WTC11 (cell line): ENCODE results near the gene IL24. TPM values are rescaled to one million over a fixed set of nuclear protein-coding genes. Genes with fewer than 3 reads are reported as not detected.

ENCODE experiments used
- ATAC-seq: fragments of 200-7000 bp; cut with Tn5 transposase; 2 replicates; pipeline ENCODE4 v1.10.0; 2021; ENCODE audit warnings: mild to moderate bottlenecking, moderate library complexity
- CTCF ChIA-PET: fragments of 300-600 bp; sonication (Branson Sonifier 250); formaldehyde crosslinking; loops from one replicate; lab custom pipeline; 2021; ENCODE audit warnings: antibody characterized with exemption; lab: Charles Lee
- POLR2A ChIA-PET: fragments of 350-600 bp; sonication (Branson Sonifier 250); formaldehyde crosslinking; loops from one replicate; lab custom pipeline; 2021; ENCODE audit warnings: antibody characterized with exemption; lab: Charles Lee
- DNase-seq: peaks from one replicate; pipeline ENCODE4 v3.0.0; 2021; ENCODE audit warnings: low spot score
- H3K27ac Mint-ChIP-seq: 2 replicates; pipeline ENCODE4 v1.8.0; 2021; ENCODE audit warnings: mixed read lengths
- H3K27me3 Mint-ChIP-seq: 2 replicates; pipeline ENCODE4 v1.8.0; 2021; ENCODE audit warnings: low read depth, mild to moderate bottlenecking, moderate library complexity, mixed read lengths
- H3K36me3 Mint-ChIP-seq: 2 replicates; pipeline ENCODE4 v1.8.0; 2021; ENCODE audit warnings: mixed read lengths
- H3K4me1 Mint-ChIP-seq: 2 replicates; pipeline ENCODE4 v1.8.0; 2022; ENCODE audit warnings: mixed read lengths
- H3K4me3 Mint-ChIP-seq: 2 replicates; pipeline ENCODE4 v1.8.0; 2021; ENCODE audit warnings: mild to moderate bottlenecking, moderate library complexity, mixed read lengths
- H3K9me3 Mint-ChIP-seq: 2 replicates; pipeline ENCODE4 v1.8.0; 2021; ENCODE audit warnings: mixed read lengths
- ATF2 ChIP-seq: sonication (generic); formaldehyde crosslinking; IDR thresholded peaks from 2 replicates; pipeline ENCODE4 v1.8.1; 2022; ENCODE audit warnings: low read depth, missing genetic modification reagents, borderline replicate concordance
- ATF3 ChIP-seq: sonication (generic); formaldehyde crosslinking; conservative IDR thresholded peaks from 2 replicates; pipeline ENCODE4 v1.8.1; 2022; ENCODE audit warnings: mild to moderate bottlenecking, missing genetic modification reagents
- ATF6 ChIP-seq: sonication (generic); formaldehyde crosslinking; IDR thresholded peaks from 2 replicates; pipeline ENCODE4 v1.8.1; 2023; ENCODE audit warnings: mild to moderate bottlenecking, missing genetic modification reagents
- CBFB ChIP-seq: sonication (generic); formaldehyde crosslinking; IDR thresholded peaks from 2 replicates; pipeline ENCODE4 v1.8.1; 2022; ENCODE audit warnings: mild to moderate bottlenecking, low read depth, missing genetic modification reagents
- CREB1 ChIP-seq: sonication (generic); formaldehyde crosslinking; IDR thresholded peaks from 2 replicates; pipeline ENCODE4 v1.8.0; 2023; ENCODE audit warnings: mild to moderate bottlenecking, missing genetic modification reagents
- ELF4 ChIP-seq: sonication (generic); formaldehyde crosslinking; IDR thresholded peaks from 2 replicates; pipeline ENCODE4 v1.8.1; 2022; ENCODE audit warnings: low read depth, mild to moderate bottlenecking, moderate library complexity, missing genetic modification reagents
- ETV6 ChIP-seq: sonication (generic); formaldehyde crosslinking; IDR thresholded peaks from 2 replicates; pipeline ENCODE4 v1.8.1; 2022; ENCODE audit warnings: mild to moderate bottlenecking, missing genetic modification reagents
- FOXJ3 ChIP-seq: sonication (generic); formaldehyde crosslinking; IDR thresholded peaks from 2 replicates; pipeline ENCODE4 v1.9.0; 2021; ENCODE audit warnings: missing genetic modification reagents, mild to moderate bottlenecking, borderline replicate concordance
- FOXK1 ChIP-seq: sonication (generic); formaldehyde crosslinking; IDR thresholded peaks from 2 replicates; pipeline ENCODE4 v1.8.0; 2022; ENCODE audit warnings: mild to moderate bottlenecking, moderate library complexity, missing genetic modification reagents
- FOXP4 ChIP-seq: sonication (generic); formaldehyde crosslinking; IDR thresholded peaks from 2 replicates; pipeline ENCODE4 v1.8.0; 2022; ENCODE audit warnings: mild to moderate bottlenecking, missing genetic modification reagents
- GTF2I ChIP-seq: fragments of 250-450 bp; sonication (Bioruptor Pico); conservative IDR thresholded peaks from 2 replicates; pipeline ENCODE4 v1.4.0; 2021; ENCODE audit warnings: mild to moderate bottlenecking
- IRF2 ChIP-seq: sonication (generic); formaldehyde crosslinking; IDR thresholded peaks from 2 replicates; pipeline ENCODE4 v1.8.0; 2022; ENCODE audit warnings: low read depth, missing genetic modification reagents, borderline replicate concordance
- JUN ChIP-seq: sonication (generic); formaldehyde crosslinking; IDR thresholded peaks from 2 replicates; pipeline ENCODE4 v1.8.0; 2023; ENCODE audit warnings: mild to moderate bottlenecking, missing genetic modification reagents
- NFATC4 ChIP-seq: fragments of 250-450 bp; sonication (Bioruptor Pico); IDR thresholded peaks from 2 replicates; pipeline ENCODE4 v1.9.0; 2021; ENCODE audit warnings: mild to moderate bottlenecking
- OVOL2 ChIP-seq: fragments of 250-450 bp; sonication (Bioruptor Pico); IDR thresholded peaks from 2 replicates; pipeline ENCODE4 v1.9.0; 2021; ENCODE audit warnings: mild to moderate bottlenecking, borderline replicate concordance
- PRRX2 ChIP-seq: fragments of 250-450 bp; sonication (Bioruptor Pico); IDR thresholded peaks from 2 replicates; pipeline ENCODE4 v1.8.0; 2021; ENCODE audit warnings: mild to moderate bottlenecking
- RELA ChIP-seq: sonication (generic); formaldehyde crosslinking; IDR thresholded peaks from 2 replicates; pipeline ENCODE4 v1.8.1; 2022; ENCODE audit warnings: missing genetic modification reagents, mild to moderate bottlenecking, borderline replicate concordance
- RORB ChIP-seq: fragments of 250-450 bp; sonication (Bioruptor Pico); IDR thresholded peaks from 2 replicates; pipeline ENCODE4 v1.9.0; 2021; ENCODE audit warnings: mild to moderate bottlenecking
- SOX15 ChIP-seq: fragments of 250-450 bp; sonication (Bioruptor Pico); IDR thresholded peaks from 2 replicates; pipeline ENCODE4 v1.9.0; 2021; ENCODE audit warnings: mild to moderate bottlenecking
- TEAD1 ChIP-seq: sonication (generic); formaldehyde crosslinking; IDR thresholded peaks from 2 replicates; pipeline ENCODE4 v1.8.0; 2022; ENCODE audit warnings: mild to moderate bottlenecking, missing genetic modification reagents
- USF1 ChIP-seq: sonication (generic); formaldehyde crosslinking; IDR thresholded peaks from 2 replicates; pipeline ENCODE4 v1.8.0; 2022; ENCODE audit warnings: mild to moderate bottlenecking, missing genetic modification reagents
- ZNF138 ChIP-seq: sonication (generic); formaldehyde crosslinking; conservative IDR thresholded peaks from 2 replicates; pipeline ENCODE4 v1.8.1; 2022; ENCODE audit warnings: mild to moderate bottlenecking, moderate library complexity, missing genetic modification reagents
- ZNF219 ChIP-seq: sonication (generic); formaldehyde crosslinking; IDR thresholded peaks from 2 replicates; pipeline ENCODE4 v1.8.0; 2023; ENCODE audit warnings: missing genetic modification reagents, mild to moderate bottlenecking, borderline replicate concordance
- ZNF281 ChIP-seq: sonication (generic); formaldehyde crosslinking; IDR thresholded peaks from 2 replicates; pipeline ENCODE4 v1.8.0; 2023; ENCODE audit warnings: mild to moderate bottlenecking, missing genetic modification reagents
- ZNF317 ChIP-seq: sonication (generic); formaldehyde crosslinking; IDR thresholded peaks from 2 replicates; pipeline ENCODE4 v1.8.1; 2023; ENCODE audit warnings: low read depth, mild to moderate bottlenecking, moderate library complexity, missing genetic modification reagents, borderline replicate concordance
- ZNF396 ChIP-seq: fragments of 250-450 bp; sonication (Bioruptor Pico); IDR thresholded peaks from 2 replicates; pipeline ENCODE4 v1.8.0; 2021; ENCODE audit warnings: mild to moderate bottlenecking, moderate library complexity, borderline replicate concordance
- total RNA-seq: library from RNA; stranded (reverse); gene quantifications from 3 replicates; pipeline ENCODE4 v1.2.3, GENCODE V29; 2021

The IL24 gene
- total RNA-seq, 1 experiment from 2014 or later: not detected

GRCh38 chr1:206859082-206859521 lies 38.1 kb upstream of the IL24 start:
- ChIA-PET CTCF (interaction anchor here (0.6 to 1.6 kb wide), 7 partner anchors 48 to 228 kb away, joined by 3 to 5 read pairs (median 3); partner anchors contain the start of gene PFKFB2), POLR2A (no interaction called here)
- TF ChIP-seq FOXK1 (CRISPR knock-in tag) (no peak), OVOL2 (CRISPR knock-in tag) (no peak), ZNF281 (CRISPR knock-in tag) (no peak), ZNF219 (CRISPR knock-in tag) (no peak), ATF2 (no peak), ZNF138 (CRISPR knock-in tag) (no peak), RELA (CRISPR knock-in tag) (no peak), CBFB (no peak), RORB (CRISPR knock-in tag) (no peak), GTF2I (CRISPR knock-in tag) (no peak), SOX15 (CRISPR knock-in tag) (no peak), FOXP4 (CRISPR knock-in tag) (no peak), ZNF317 (CRISPR knock-in tag) (no peak), PRRX2 (CRISPR knock-in tag) (no peak), CREB1 (CRISPR knock-in tag) (no peak), FOXJ3 (CRISPR knock-in tag) (no peak), ELF4 (CRISPR knock-in tag) (no peak), JUN (CRISPR knock-in tag) (no peak), USF1 (CRISPR knock-in tag) (no peak)
- Mint-ChIP-seq H3K9me3 (peaks cover 5% of the 10 kb centered on the region), H3K27me3 (peaks cover 16% of the 10 kb centered on the region; the same call in 1 of the 2 replicates), H3K4me3 (no peak overlapping the region), H3K36me3 (no peaks in the 10 kb centered on the region), H3K4me1 (peaks cover 5% of the 10 kb centered on the region; the same call in 1 of the 2 replicates), H3K27ac (no peak overlapping the region)
- no peak for DNase-seq
- ATAC-seq: no peak

- no peak for DNase-seq
- POLR2A ChIA-PET: no interaction called here
- ATAC-seq: no peak
- Mint-ChIP-seq H3K4me3 (no peak overlapping the region), H3K36me3 (no peaks in the 10 kb centered on the region), H3K27me3 (peaks cover 16% of the 10 kb centered on the region; the same call in 1 of the 2 replicates), H3K4me1 (0 out of 2 replicates have a peak, but pooled peaks cover 3% of the 10 kb centered on the region), H3K9me3 (no peaks in the 10 kb centered on the region; the same call in 1 of the 2 replicates), H3K27ac (no peak overlapping the region)
- CTCF ChIA-PET: interaction anchor here (1.4 to 1.6 kb wide), 3 partner anchors 47 to 52 kb away, joined by 3 to 5 read pairs (median 5); no protein-coding TSS in a partner anchor
- no peak for TF ChIP-seq NFATC4
- no peak for TF ChIP-seq FOXP4 (CRISPR knock-in tag)
- no peak for TF ChIP-seq ZNF396 (CRISPR knock-in tag)
- no peak for TF ChIP-seq ATF3
- TF ChIP-seq ATF6 (CRISPR knock-in tag): no peak
- no peak for TF ChIP-seq ETV6 (CRISPR knock-in tag)
- TF ChIP-seq TEAD1 (CRISPR knock-in tag): no peak
- TF ChIP-seq OVOL2 (CRISPR knock-in tag): no peak
- no peak for TF ChIP-seq IRF2 (CRISPR knock-in tag)
These were observed 37.1 kb upstream of the IL24 start for GRCh38 chr1:206860165-206860564.
